Femur (tissue), 1 donor: ENCODE measurements around the gene CCNA1.

Source experiments
- DNase-seq: peaks from one replicate; pipeline ENCODE4 v3.0.0-alpha.2; 2017

Gene CCNA1

GRCh38 chr13:36432106-36432544 is at the start of gene CCNA1:
CCNA1 (plus strand) TSS chr13:36432495; CDS start chr13:36433057, 562 bp downstream.
- DNase-seq: peak; percentile 62

GRCh38 chr13:36385489-36385888 is 46.8 kb upstream of the CCNA1 start:
- DNase-seq: no peak

GRCh38 chr13:36395280-36395679 is 37.0 kb upstream of the CCNA1 start:
- DNase-seq: no peak

- DNase-seq: no peak
These were observed 27.1 kb upstream of the CCNA1 start for GRCh38 chr13:36405151-36405550.

GRCh38 chr13:36412736-36413135 is 19.6 kb upstream of the CCNA1 start:
- no peak for DNase-seq

GRCh38 chr13:36413161-36413560 is 19.1 kb upstream of the CCNA1 start:
- DNase-seq: no peak

GRCh38 chr13:36414461-36414860 is 17.8 kb upstream of the CCNA1 start:
- DNase-seq: no peak

GRCh38 chr13:36417331-36417730 is 15.0 kb upstream of the CCNA1 start:
- DNase-seq: no peak

GRCh38 chr13:36418022-36418805 is 14.1 kb upstream of the CCNA1 start:
- DNase-seq: no peak

GRCh38 chr13:36420437-36420891 is 11.8 kb upstream of the CCNA1 start:
- peak; percentile 80 for DNase-seq

- DNase-seq: no peak
These were observed 10.8 kb upstream of the CCNA1 start for GRCh38 chr13:36421447-36421846.

- no peak for DNase-seq
These were observed 4.2 kb upstream of the CCNA1 start for GRCh38 chr13:36428086-36428485.

GRCh38 chr13:36430247-36431203 is 1.8 kb upstream of the CCNA1 start:
- DNase-seq: peak; percentile 19

GRCh38 chr13:36431204-36432105 is 840 bp upstream of the CCNA1 start:
- DNase-seq: no peak

GRCh38 chr13:36436811-36437210 is 4.5 kb downstream of the CCNA1 start:
- DNase-seq: no peak

GRCh38 chr13:36438594-36439483 is 6.5 kb downstream of the CCNA1 start:
- DNase-seq: no peak

- no peak for DNase-seq
These were observed 13.0 kb downstream of the CCNA1 start for GRCh38 chr13:36445278-36445677.

- DNase-seq: no peak
These were observed 13.6 kb downstream of the CCNA1 start for GRCh38 chr13:36445891-36446351.

- DNase-seq: no peak
These were observed 15.2 kb downstream of the CCNA1 start for GRCh38 chr13:36447501-36447900.

- no peak for DNase-seq
These were observed 18.2 kb downstream of the CCNA1 start for GRCh38 chr13:36450534-36450933.

- DNase-seq: no peak
These were observed 21.2 kb downstream of the CCNA1 start for GRCh38 chr13:36453516-36453915.
